Gastroesophageal sphincter (tissue), 3 donors: Measurements from ENCODE around the gene MXRA7.

ENCODE experiments used
- CTCF ChIP-seq, 4 experiments: fragments of 200-600 bp in 2 of 4; fragments of 450-650 bp in 2 of 4; sonication (generic) in 1 of 4; IDR thresholded peaks; one replicate each; pipeline ENCODE4 v1.5.1; 2017 to 2019; ENCODE audit warnings: antibody characterized with exemption in 4 of 4, mild to moderate bottlenecking in 2 of 4, moderate library complexity in 2 of 4
- EP300 ChIP-seq: sonication (generic); formaldehyde crosslinking; IDR thresholded peaks from one replicate; pipeline ENCODE4 v1.6.1; 2017; ENCODE audit warnings: antibody characterized with exemption, mild to moderate bottlenecking
- POLR2A ChIP-seq, 2 donors: fragments of 450-650 bp; IDR thresholded peaks; one replicate each; pipeline ENCODE4 v1.6.1; 2017; ENCODE audit warnings: antibody characterized with exemption in 2 of 2, mild to moderate bottlenecking in 2 of 2, moderate library complexity in 1 of 2

GRCh38 chr17:76710863-76711611, at the start of gene MXRA7:
- TF ChIP-seq CTCF (IDR thresholded peaks at IDR 0.05) (no peak), POLR2A (IDR thresholded peaks at IDR 0.05) (no peak), EP300 (no peak)
